ENCODE data around the gene IDI1.

DNA sequence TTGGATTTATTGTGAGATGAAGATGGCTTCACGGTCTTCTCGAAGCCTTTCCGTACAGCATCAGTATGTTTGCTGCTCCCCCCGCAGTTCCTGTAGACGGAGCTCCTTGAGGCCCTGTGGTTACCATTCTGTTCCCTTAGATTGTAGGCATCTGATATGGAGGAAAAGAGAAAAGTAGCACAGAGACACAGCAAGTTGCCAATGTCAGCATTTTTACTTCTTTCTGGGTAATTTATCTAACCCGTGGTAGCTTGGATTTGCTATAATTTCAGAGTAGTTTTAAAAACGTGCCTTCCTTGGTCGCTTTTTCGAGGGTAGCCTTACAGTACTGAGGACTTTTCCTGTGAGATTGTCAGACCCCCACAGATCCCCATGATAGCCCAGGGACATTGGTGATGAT lies 44.8 kb upstream of the IDI1 start:
- TF ChIP-seq MAX (IDR thresholded peaks at IDR 0.05) (no peak), REST (IDR thresholded peaks at IDR 0.05; ENCODE audit: low read depth) (no peak), EP300 (IDR thresholded peaks at IDR 0.05; ENCODE audit: borderline replicate concordance) (no peak), YY1 (IDR thresholded peaks at IDR 0.05; ENCODE audit: low read depth) (no peak)
